ENCODE results near the gene ADRM1.

GRCh38 chr20:62355878-62356588 lies 53.2 kb downstream of the ADRM1 start:
- TF ChIP-seq SMAD5 (IDR thresholded peaks at IDR 0.05; ENCODE audit: low read depth) (no peak), ATF3 (IDR thresholded peaks at IDR 0.05; ENCODE audit: borderline replicate concordance, extremely low read depth, low read depth, low read length) (no peak), FOXM1 (IDR thresholded peaks at IDR 0.05; ENCODE audit: low read depth, low read length) (no peak), CTCF (IDR thresholded peaks at IDR 0.05 in 2 of 3, conservative IDR thresholded peaks at IDR 0.05 in 1 of 3; ENCODE audit: control insufficient read depth in 2 of 3, extremely low read depth in 1 of 3, insufficient read depth in 1 of 3, low read depth in 3 of 3, low read length in 3 of 3) (no peak), MYC (IDR thresholded peaks at IDR 0.05; ENCODE audit: insufficient read depth, insufficient read length, insufficient replicate concordance, low read length, severe bottlenecking) (no peak), TCF7 (IDR thresholded peaks at IDR 0.05; ENCODE audit: borderline replicate concordance) (no peak), BHLHE40 (IDR thresholded peaks at IDR 0.05; ENCODE audit: borderline replicate concordance in 1 of 2, low read depth in 2 of 2, low read length in 1 of 2) (no peak), POLR2A (IDR thresholded peaks at IDR 0.05; ENCODE audit: low read depth, low read length) (no peak), REST (IDR thresholded peaks at IDR 0.05; ENCODE audit: low read depth, low read length) (no peak), CEBPZ (IDR thresholded peaks at IDR 0.05; ENCODE audit: low read depth, low read length) (no peak)
